ENCODE data around the gene IL4I1. TPM values are rescaled to one million over a fixed set of nuclear protein-coding genes. Genes with fewer than 3 reads are reported as not detected.

Gene IL4I1
- total RNA-seq, 1 experiment from 2014 or later = 0.61 TPM

DNA sequence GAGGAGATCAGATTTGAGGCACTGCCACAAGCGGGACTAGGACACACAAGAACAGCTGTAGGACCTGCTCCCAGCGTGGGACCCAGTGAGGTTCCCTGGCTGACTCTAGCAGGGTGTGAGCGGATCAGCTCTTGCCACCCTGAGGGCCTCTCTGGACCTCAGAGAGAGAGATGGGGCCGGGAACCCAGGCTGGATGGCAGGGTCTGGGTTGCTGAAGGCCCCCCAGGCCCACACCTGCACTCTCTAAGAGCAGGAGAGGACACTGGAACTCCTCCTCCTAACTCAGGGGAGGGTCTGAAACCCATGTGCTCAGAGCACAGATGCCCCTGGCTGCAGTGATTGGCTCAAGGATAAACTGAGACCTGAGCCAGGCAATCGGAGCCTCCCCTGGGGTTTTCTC, 13.5 kb upstream of the IL4I1 start:
- Mint-ChIP-seq H3K27me3 (ENCODE audit: low read depth) (peaks cover 3% of the 10 kb centered on the region; the same call in 1 of the 2 replicates), H3K27ac (no peak overlapping the region; a peak in 1 of 7 replicates), H3K4me3 (no peak overlapping the region), H3K9me3 (no peaks in the 10 kb centered on the region), H3K4me1 (peaks cover 19 to 31% of the 10 kb centered on the region in 2 experiments), H3K36me3 (ENCODE audit: insufficient read depth in 1 of 3, low read depth in 3 of 3) (peaks cover 53 to 86% (median 78%) of the 10 kb centered on the region in 3 experiments)
- no CpG with 5 or more reads among the region's 5 CpGs for WGBS (ENCODE audit: extremely low coverage, insufficient read length, low lambda C conversion rate)
- Histone ChIP-seq H2AK5ac (ENCODE audit: insufficient read length, low read length) (no peak overlapping the region), H2BK20ac (ENCODE audit: low read depth, low read length, poor library complexity, severe bottlenecking) (no peak overlapping the region), H2BK15ac (ENCODE audit: low read depth, low read length) (no peak overlapping the region), H3K27me3 (ENCODE audit: insufficient read depth, low read length) (no peaks in the 10 kb centered on the region), H3K14ac (ENCODE audit: insufficient read depth, low read length) (no peak overlapping the region), H3T11ph (ENCODE audit: low read length) (no peak overlapping the region), H3K9ac (ENCODE audit: extremely low read depth, insufficient read length, low read length) (no peak overlapping the region), H3K56ac (ENCODE audit: insufficient read length, low read depth, low read length) (no peak overlapping the region), H4K91ac (ENCODE audit: insufficient read length, low read depth, low read length) (no peak overlapping the region), H3K18ac (ENCODE audit: insufficient read length, low read depth, low read length) (no peak overlapping the region), H4K5ac (ENCODE audit: insufficient read length, low read depth, low read length) (no peak overlapping the region), H3K4me2 (ENCODE audit: insufficient read depth, insufficient read length, low read length) (no peak overlapping the region), H3K4ac (ENCODE audit: low read depth, low read length) (no peak overlapping the region), H3K79me2 (ENCODE audit: insufficient read depth, low read length) (no peaks in the 10 kb centered on the region; the same call in 1 of the 2 replicates), H3K4me1 (ENCODE audit: insufficient read depth, low read length) (no peaks in the 10 kb centered on the region; the same call in 1 of the 2 replicates), H3K23ac (ENCODE audit: insufficient read length, low read depth, low read length) (no peak overlapping the region), H2AFZ (ENCODE audit: low read length) (no peak overlapping the region), H2BK5ac (ENCODE audit: insufficient read length, low read length) (no peak overlapping the region), H3K23me2 (ENCODE audit: insufficient read length, low read depth, low read length, poor library complexity, severe bottlenecking) (no peaks in the 10 kb centered on the region), H2BK120ac (ENCODE audit: low read depth, low read length, poor library complexity, severe bottlenecking) (no peak overlapping the region), H4K20me1 (ENCODE audit: control insufficient read depth, insufficient read depth, insufficient read length) (no peaks in the 10 kb centered on the region), H2BK12ac (ENCODE audit: insufficient read length, low read depth, low read length) (no peak overlapping the region), H3K79me1 (ENCODE audit: insufficient read depth, low read depth, low read length, poor library complexity, severe bottlenecking) (peaks cover 6% of the 10 kb centered on the region), H3K9me3 (ENCODE audit: control insufficient read depth, low read depth, low read length) (no peaks in the 10 kb centered on the region), H4K8ac (replicated peaks; ENCODE audit: insufficient read length, low read depth, low read length) (no peak overlapping the region), H3K27ac (ENCODE audit: insufficient read length, low read depth, low read length) (no peak overlapping the region)
- DNase-seq = no peak
- TF ChIP-seq, protein P1, sequence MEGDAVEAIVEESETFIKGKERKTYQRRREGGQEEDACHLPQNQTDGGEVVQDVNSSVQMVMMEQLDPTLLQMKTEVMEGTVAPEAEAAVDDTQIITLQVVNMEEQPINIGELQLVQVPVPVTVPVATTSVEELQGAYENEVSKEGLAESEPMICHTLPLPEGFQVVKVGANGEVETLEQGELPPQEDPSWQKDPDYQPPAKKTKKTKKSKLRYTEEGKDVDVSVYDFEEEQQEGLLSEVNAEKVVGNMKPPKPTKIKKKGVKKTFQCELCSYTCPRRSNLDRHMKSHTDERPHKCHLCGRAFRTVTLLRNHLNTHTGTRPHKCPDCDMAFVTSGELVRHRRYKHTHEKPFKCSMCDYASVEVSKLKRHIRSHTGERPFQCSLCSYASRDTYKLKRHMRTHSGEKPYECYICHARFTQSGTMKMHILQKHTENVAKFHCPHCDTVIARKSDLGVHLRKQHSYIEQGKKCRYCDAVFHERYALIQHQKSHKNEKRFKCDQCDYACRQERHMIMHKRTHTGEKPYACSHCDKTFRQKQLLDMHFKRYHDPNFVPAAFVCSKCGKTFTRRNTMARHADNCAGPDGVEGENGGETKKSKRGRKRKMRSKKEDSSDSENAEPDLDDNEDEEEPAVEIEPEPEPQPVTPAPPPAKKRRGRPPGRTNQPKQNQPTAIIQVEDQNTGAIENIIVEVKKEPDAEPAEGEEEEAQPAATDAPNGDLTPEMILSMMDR (conservative IDR thresholded peaks at IDR 0.05) = no peak

Data from H9 (cell line).